H1 (cell line): ENCODE data around the gene SMARCC1. TPM values are rescaled to one million over a fixed set of nuclear protein-coding genes. Genes with fewer than 3 reads are reported as not detected.

Source experiments
- CEBPB ChIP-seq: IDR thresholded peaks from 2 replicates; pipeline ENCODE4 v1.6.1; 2012; ENCODE audit warnings: low read depth, low read length
- EP300 ChIP-seq, 2 experiments: IDR thresholded peaks; 1 replicate in 1 of 2; 2 replicates in 1 of 2; pipeline ENCODE4 v1.6.1; 2011 to 2012; ENCODE audit warnings: low read depth in 2 of 2, low read length in 2 of 2, mild to moderate bottlenecking in 2 of 2, borderline replicate concordance in 1 of 2, inconsistent platforms in 1 of 2, moderate library complexity in 1 of 2
- HDAC2 ChIP-seq, 2 experiments: fragments of 300-600 bp in 1 of 2; sonication (generic) in 1 of 2; IDR thresholded peaks; 2 replicates each; pipeline ENCODE4 v1.6.1; 2011 to 2012; ENCODE audit warnings: low read depth in 2 of 2, low read length in 2 of 2, mild to moderate bottlenecking in 2 of 2, moderate library complexity in 2 of 2, borderline replicate concordance in 1 of 2, inconsistent platforms in 1 of 2
- POLR2AphosphoS5 ChIP-seq: IDR thresholded peaks from 2 replicates; pipeline ENCODE4 v1.6.1; 2011; ENCODE audit warnings: low read depth, low read length
- polyA plus RNA-seq, 7 experiments: library from polyadenylated mRNA; depleted of rRNA in 3 of 7; stranded (reverse) in 5 of 7; unstranded in 2 of 7; fragments of >200 nt in 5 of 7; fragments of 200-250 nt in 2 of 7; gene quantifications; 1 replicate in 5 of 7; 2 replicates in 1 of 7; 4 replicates in 1 of 7; pipeline versions ENCODE4 v1.2.1 to v1.2.3, GENCODE V29; 2011 to 2013; ENCODE audit warnings: missing spikeins in 2 of 7, mixed read lengths in 2 of 7
- total RNA-seq: library from RNA; stranded (reverse); fragmentation: NEBNext Ultra II Directional; extraction: Animal tissue kit (Norgen Biotek cat#: 25700); gene quantifications from 2 replicates; pipeline ENCODE4 v1.2.1, GENCODE V29; 2021
- TF ChIP-seq, protein P1 (sequence below): IDR thresholded peaks from 2 replicates; pipeline ENCODE4 v1.6.1; 2012; ENCODE audit warnings: inconsistent platforms

SMARCC1 gene
- total and polyA plus RNA-seq, 2 of the 8 experiments (the other 6 are each of a cell fraction or from before 2014, with no cell fraction given) = 64.1 to 335 TPM

DNA sequence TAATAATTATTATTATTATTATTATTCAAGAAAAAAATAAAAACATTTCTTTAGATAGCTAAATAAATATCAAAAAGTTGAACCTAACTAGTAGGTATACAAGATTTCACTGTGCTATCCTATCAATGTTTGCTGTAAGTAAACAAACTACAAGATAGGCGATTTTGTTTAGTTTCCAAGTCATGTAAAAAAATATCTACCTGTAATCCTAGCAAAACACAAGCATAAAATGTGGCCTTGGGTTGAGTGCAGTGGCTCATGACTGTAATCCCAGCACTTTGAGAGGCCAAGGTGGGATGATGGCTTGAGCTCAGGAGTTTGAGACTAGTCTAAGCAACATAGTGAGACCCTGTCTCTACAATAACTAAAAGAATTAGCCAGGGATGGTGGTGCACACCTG, 131.4 kb downstream of the SMARCC1 start (continued):
- TF ChIP-seq, protein P1, sequence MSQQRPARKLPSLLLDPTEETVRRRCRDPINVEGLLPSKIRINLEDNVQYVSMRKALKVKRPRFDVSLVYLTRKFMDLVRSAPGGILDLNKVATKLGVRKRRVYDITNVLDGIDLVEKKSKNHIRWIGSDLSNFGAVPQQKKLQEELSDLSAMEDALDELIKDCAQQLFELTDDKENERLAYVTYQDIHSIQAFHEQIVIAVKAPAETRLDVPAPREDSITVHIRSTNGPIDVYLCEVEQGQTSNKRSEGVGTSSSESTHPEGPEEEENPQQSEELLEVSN = no peak
- no peak for TF ChIP-seq CEBPB
- no peak for TF ChIP-seq EP300 (IDR thresholded peaks at IDR 0.05; ENCODE audit: borderline replicate concordance in 1 of 2, low read depth in 2 of 2, low read length in 2 of 2)
- no peak for TF ChIP-seq POLR2AphosphoS5
- TF ChIP-seq HDAC2 (IDR thresholded peaks at IDR 0.05; ENCODE audit: borderline replicate concordance in 1 of 2, low read depth in 2 of 2, low read length in 2 of 2) = no peak
